Measurements from ENCODE around the gene FREM1. TPM values are rescaled to one million over a fixed set of nuclear protein-coding genes. Genes with fewer than 3 reads are reported as not detected.

FREM1 gene
- total RNA-seq, 1 donor from 2014 or later: 0.52 TPM

DNA sequence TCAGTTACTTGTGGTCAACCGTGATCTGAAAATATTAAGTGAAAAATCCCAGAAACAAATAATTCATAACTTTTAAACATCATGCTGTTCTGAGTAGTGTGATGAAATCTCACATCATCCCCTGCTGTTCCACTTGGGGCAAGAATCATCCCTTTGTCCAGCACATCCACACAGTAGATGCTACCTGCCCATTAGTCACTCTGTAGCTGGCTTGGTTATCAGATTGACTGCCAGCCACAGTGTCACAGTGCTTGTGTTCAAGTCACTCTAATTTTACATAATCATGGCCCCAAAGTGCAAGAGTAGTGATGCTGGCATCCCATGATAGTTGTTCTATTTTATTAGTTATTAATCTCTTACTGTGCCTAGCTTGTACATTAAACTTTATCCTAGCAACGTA lies 148.6 kb downstream of the FREM1 start:
- Histone ChIP-seq H3K27me3 (ENCODE audit: insufficient read depth, low read length) (peaks cover 6% of the 10 kb centered on the region), H3K36me3 (ENCODE audit: insufficient read depth, low read length) (no peaks in the 10 kb centered on the region), H3K27ac (ENCODE audit: low read depth, low read length) (no peak overlapping the region), H2AFZ (ENCODE audit: low read depth, low read length) (peak overlapping the region; percentile 47), H4K20me1 (ENCODE audit: insufficient read depth, low read length) (no peaks in the 10 kb centered on the region), H3K4me2 (ENCODE audit: low read length) (no peak overlapping the region), H3K9ac (ENCODE audit: low read length) (no peak overlapping the region), H3K4me3 (ENCODE audit: insufficient read depth, low read depth, low read length) (no peak overlapping the region), H3K4me1 (ENCODE audit: insufficient read depth, low read length) (no peaks in the 10 kb centered on the region), H3K79me2 (ENCODE audit: insufficient read depth, low read length) (no peaks in the 10 kb centered on the region), H3K9me3 (ENCODE audit: insufficient read depth, low read depth, low read length) (no peaks in the 10 kb centered on the region)
- TF ChIP-seq, protein P1, sequence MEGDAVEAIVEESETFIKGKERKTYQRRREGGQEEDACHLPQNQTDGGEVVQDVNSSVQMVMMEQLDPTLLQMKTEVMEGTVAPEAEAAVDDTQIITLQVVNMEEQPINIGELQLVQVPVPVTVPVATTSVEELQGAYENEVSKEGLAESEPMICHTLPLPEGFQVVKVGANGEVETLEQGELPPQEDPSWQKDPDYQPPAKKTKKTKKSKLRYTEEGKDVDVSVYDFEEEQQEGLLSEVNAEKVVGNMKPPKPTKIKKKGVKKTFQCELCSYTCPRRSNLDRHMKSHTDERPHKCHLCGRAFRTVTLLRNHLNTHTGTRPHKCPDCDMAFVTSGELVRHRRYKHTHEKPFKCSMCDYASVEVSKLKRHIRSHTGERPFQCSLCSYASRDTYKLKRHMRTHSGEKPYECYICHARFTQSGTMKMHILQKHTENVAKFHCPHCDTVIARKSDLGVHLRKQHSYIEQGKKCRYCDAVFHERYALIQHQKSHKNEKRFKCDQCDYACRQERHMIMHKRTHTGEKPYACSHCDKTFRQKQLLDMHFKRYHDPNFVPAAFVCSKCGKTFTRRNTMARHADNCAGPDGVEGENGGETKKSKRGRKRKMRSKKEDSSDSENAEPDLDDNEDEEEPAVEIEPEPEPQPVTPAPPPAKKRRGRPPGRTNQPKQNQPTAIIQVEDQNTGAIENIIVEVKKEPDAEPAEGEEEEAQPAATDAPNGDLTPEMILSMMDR (IDR thresholded peaks at IDR 0.05; ENCODE audit: insufficient read depth, low read depth, low read length): no peak
- no peak for TF ChIP-seq EZH2 (IDR thresholded peaks at IDR 0.05; ENCODE audit: insufficient read depth, low read length)
- no peak overlapping the region for H3K4me3 Mint-ChIP-seq (ENCODE audit: unreplicated experiment)
- H3K27me3 Mint-ChIP-seq (ENCODE audit: low read depth, unreplicated experiment): peaks cover 1% of the 10 kb centered on the region
- no peaks in the 10 kb centered on the region for H3K9me3 Mint-ChIP-seq (ENCODE audit: unreplicated experiment)
- no peaks in the 10 kb centered on the region for H3K4me1 Mint-ChIP-seq (ENCODE audit: low read depth, unreplicated experiment)
- FAIRE-seq (no peak), DNase-seq (ENCODE audit: low read depth) (no peak)
- H3K36me3 Mint-ChIP-seq (ENCODE audit: low read depth, unreplicated experiment): no peaks in the 10 kb centered on the region
- H3K27ac Mint-ChIP-seq (ENCODE audit: unreplicated experiment): no peak overlapping the region

DNA sequence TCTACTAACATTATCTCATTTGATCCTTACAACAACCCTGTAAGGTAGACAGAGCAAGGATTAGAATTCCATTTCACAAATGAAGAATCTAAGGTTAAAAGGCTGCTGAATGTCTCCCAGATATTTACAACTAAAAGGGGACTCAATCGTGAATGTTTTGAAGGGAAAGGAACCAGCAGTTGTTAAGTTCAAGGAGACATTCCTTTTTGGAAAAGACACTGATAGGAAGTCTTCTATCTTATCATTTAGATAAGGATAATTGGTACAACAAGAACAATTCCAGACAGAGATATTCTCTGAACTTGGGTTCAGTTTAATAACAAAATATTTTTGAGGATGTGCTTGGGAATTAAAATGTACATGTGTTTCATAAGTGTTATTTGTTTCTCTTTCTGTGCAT lies 150.2 kb downstream of the FREM1 start:
- Mint-ChIP-seq H3K4me3 (ENCODE audit: unreplicated experiment) (no peak overlapping the region), H3K4me1 (ENCODE audit: low read depth, unreplicated experiment) (no peaks in the 10 kb centered on the region), H3K27me3 (ENCODE audit: low read depth, unreplicated experiment) (no peaks in the 10 kb centered on the region), H3K36me3 (ENCODE audit: low read depth, unreplicated experiment) (no peaks in the 10 kb centered on the region), H3K27ac (ENCODE audit: unreplicated experiment) (no peak overlapping the region), H3K9me3 (ENCODE audit: unreplicated experiment) (no peaks in the 10 kb centered on the region)
- no peaks in the 10 kb centered on the region for H4K20me1 ChIP-seq (ENCODE audit: insufficient read depth, low read length)
- H3K9me3 ChIP-seq (ENCODE audit: insufficient read depth, low read depth, low read length): no peaks in the 10 kb centered on the region
- H3K9ac ChIP-seq (ENCODE audit: low read length): no peak overlapping the region
- H3K27ac ChIP-seq (ENCODE audit: low read depth, low read length): no peak overlapping the region
- TF ChIP-seq EZH2 (IDR thresholded peaks at IDR 0.05; ENCODE audit: insufficient read depth, low read length): no peak
- H3K79me2 ChIP-seq (ENCODE audit: insufficient read depth, low read length): no peaks in the 10 kb centered on the region
- no peak overlapping the region for H3K4me3 ChIP-seq (ENCODE audit: insufficient read depth, low read depth, low read length)
- H3K4me2 ChIP-seq (ENCODE audit: low read length): no peak overlapping the region
- no peak for DNase-seq (ENCODE audit: low read depth)
- H2AFZ ChIP-seq (ENCODE audit: low read depth, low read length): no peak overlapping the region
- no peak for FAIRE-seq
- H3K36me3 ChIP-seq (ENCODE audit: insufficient read depth, low read length): no peaks in the 10 kb centered on the region
- H3K4me1 ChIP-seq (ENCODE audit: insufficient read depth, low read length): no peaks in the 10 kb centered on the region
- peaks cover 2% of the 10 kb centered on the region for H3K27me3 ChIP-seq (ENCODE audit: insufficient read depth, low read length)

DNA sequence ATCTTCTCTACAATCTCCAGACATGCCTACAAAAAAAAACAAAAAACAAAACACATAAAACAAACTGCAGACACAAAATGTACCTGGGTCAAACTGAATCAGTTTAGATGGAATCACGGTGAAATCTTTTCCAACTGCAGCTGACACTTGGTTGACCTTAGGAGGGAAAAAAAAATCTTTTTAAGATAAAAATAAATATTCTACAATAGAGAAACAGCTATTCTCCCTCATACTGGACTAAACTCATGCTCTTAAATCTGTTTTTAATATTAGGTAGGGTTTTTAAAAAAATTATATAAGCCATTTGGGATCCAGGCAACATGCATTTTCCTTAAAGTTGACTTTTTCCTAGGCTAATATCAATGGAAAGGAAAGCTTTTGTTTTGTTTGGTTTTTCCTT lies 153.9 kb downstream of the FREM1 start:
- Mint-ChIP-seq H3K9me3 (ENCODE audit: unreplicated experiment) (no peaks in the 10 kb centered on the region), H3K4me3 (ENCODE audit: unreplicated experiment) (no peak overlapping the region), H3K27ac (ENCODE audit: unreplicated experiment) (no peak overlapping the region), H3K4me1 (ENCODE audit: low read depth, unreplicated experiment) (no peaks in the 10 kb centered on the region), H3K27me3 (ENCODE audit: low read depth, unreplicated experiment) (no peaks in the 10 kb centered on the region), H3K36me3 (ENCODE audit: low read depth, unreplicated experiment) (no peaks in the 10 kb centered on the region)
- Histone ChIP-seq H3K4me2 (ENCODE audit: low read length) (no peak overlapping the region), H3K9me3 (ENCODE audit: insufficient read depth, low read depth, low read length) (no peaks in the 10 kb centered on the region), H3K79me2 (ENCODE audit: insufficient read depth, low read length) (no peaks in the 10 kb centered on the region), H3K4me3 (ENCODE audit: insufficient read depth, low read depth, low read length) (no peak overlapping the region), H3K4me1 (ENCODE audit: insufficient read depth, low read length) (no peaks in the 10 kb centered on the region), H4K20me1 (ENCODE audit: insufficient read depth, low read length) (no peaks in the 10 kb centered on the region), H2AFZ (ENCODE audit: low read depth, low read length) (no peak overlapping the region), H3K27me3 (ENCODE audit: insufficient read depth, low read length) (peaks cover 2% of the 10 kb centered on the region), H3K9ac (ENCODE audit: low read length) (no peak overlapping the region), H3K36me3 (ENCODE audit: insufficient read depth, low read length) (no peaks in the 10 kb centered on the region), H3K27ac (ENCODE audit: low read depth, low read length) (no peak overlapping the region)
- FAIRE-seq: no peak
- TF ChIP-seq, protein P1 (IDR thresholded peaks at IDR 0.05; ENCODE audit: insufficient read depth, low read depth, low read length): no peak
- TF ChIP-seq EZH2 (IDR thresholded peaks at IDR 0.05; ENCODE audit: insufficient read depth, low read length): no peak
- DNase-seq (ENCODE audit: low read depth): no peak
